ENCODE data around the gene NSUN4.
"Not testable (repeated sequence)": the region's sequence is repeated elsewhere in the genome, so short reads cannot be mapped to it uniquely, and the experiment has no call there.

NSUN4 gene

DNA sequence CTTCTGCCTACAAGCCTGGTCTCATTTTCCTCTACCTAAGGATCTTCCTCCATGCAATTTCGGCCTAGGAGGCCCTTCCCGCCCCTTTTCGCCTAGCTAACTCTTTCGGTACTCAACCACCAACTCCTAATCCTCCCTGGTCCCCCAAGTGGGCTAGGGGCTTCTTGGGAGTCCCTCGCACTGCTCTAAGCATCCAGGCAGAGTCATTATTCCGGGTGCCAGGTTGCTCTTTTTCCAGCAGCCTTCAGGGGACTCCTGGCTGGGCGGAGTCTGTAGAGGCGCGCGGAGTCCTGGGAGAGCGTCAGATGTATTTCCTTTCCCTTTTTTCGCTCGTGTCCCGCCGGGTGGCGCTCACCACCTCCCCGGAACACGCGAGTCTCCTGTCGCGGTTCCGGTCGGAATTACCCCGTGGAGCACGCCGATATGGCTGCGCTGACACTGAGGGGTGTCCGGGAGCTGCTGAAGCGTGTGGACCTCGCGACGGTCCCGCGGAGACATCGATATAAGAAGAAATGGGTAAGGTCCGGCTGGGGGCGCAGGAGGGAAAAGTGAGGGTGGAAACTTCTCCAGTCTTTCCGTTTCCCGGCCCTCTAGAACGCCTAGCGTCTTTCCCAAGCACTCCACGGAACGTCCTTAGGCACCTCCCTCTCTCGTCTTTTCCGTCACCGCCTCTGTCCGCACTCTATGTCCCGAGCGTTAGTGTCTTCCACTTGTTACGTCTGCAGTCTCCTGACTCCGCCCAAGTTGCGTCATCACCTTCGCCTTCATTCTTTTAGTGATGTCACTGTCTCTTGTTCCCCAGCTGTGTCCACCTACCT lies at the start of gene NSUN4:
Gene NSUN4, plus strand, starts transcription at position 404 of the 818 bp plus-strand sequence. Its CDS starts 20 bp downstream, at position 424.
- DNase-seq (ENCODE audit: low read depth), result peak; percentile 88

DNA sequence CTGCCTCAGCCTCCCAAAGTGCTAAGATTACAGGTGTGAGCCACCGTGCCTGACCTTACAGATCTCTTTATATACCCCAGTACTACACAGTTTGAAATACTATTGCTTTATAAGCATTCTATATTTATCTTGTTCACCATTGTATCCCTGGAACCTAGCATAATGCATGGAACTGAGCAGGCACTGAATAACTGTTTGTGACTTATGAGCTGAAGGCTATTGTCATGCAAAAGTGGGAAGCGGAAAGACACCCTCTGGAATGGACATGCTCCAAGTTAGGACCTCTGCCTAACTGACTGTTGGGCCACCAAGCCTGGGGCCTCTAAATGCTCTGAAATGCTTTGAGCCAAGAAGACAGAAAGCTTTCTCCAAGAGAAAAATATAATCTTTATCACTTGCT lies 45.3 kb upstream of the NSUN4 start:
- no peak for DNase-seq (ENCODE audit: low read depth)

DNA sequence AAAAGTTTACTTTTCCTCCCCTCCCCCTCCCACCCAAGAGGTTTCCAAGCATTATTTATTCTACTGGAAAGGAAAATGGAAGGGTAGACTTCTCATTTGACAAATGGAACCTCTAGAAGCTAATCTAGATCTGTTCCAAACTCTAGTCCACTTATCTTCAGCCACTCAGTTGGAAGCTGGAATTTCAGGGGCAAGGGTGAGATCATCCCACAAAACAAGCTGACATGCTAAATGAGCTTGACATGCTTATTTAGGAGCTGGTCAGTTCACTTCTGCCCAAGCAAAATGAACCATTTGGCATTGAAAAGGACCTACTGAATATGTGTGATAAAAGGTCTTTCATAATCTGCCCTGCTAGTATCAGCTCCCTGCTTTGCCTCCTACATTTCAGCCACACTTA lies 42.2 kb upstream of the NSUN4 start:
- no peak for DNase-seq (ENCODE audit: low read depth)

DNA sequence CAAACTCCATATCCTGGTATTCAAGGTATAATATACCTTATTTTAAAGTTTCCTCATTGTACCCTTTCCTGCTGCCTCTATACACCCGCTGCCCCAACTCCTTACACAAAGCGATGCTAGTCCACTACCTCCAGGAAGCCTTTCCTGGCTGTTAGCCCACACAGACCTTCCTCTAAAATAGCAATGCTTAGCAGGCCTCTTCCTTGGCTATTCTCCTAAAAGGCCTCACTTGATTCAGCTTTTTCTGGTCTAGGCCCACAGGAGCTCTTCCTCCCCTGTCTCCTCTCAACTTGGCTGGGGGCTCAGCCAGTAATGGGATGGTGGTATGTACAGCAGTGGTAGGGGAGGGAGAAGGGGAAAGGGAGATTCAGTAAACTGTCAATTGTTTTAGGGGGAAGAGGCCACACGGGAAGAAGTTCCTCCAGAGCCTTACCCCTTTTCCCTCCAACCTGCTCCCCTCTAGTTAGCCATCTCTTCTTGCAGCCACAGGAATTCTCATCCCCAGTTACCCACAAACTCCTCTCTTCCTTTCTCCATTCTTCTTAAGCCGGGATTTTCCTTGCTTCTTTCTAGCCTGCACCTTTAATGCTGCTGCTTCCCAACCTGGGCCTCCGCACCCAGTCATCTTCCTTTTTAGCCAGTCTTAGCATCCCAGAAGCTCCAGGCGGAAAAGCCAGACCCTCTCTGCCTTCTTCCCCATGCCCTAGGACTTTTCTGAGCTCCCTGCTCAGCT lies 39.8 kb upstream of the NSUN4 start:
- DNase-seq (ENCODE audit: low read depth), result no peak

DNA sequence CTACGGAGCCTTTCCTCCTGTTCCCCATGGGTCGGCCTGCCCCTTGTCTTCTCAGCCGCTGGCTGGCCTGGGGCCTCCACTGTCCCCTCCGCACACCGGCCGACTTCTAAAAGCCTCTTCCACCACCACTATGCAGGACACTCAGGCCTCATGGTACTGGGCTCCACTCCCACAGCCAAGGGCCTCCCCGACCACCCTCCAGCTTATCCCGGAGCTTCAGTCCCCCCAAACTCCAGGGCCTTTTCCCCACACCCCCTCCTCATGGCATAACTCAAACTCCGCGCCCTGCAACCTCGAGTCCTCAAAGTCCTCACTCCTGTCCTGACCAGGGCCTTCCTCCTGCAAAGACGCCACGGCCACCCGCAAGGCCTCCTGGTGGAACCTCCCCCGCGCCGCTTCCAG lies 39.2 kb upstream of the NSUN4 start:
- DNase-seq (ENCODE audit: low read depth), result peak; percentile 51

DNA sequence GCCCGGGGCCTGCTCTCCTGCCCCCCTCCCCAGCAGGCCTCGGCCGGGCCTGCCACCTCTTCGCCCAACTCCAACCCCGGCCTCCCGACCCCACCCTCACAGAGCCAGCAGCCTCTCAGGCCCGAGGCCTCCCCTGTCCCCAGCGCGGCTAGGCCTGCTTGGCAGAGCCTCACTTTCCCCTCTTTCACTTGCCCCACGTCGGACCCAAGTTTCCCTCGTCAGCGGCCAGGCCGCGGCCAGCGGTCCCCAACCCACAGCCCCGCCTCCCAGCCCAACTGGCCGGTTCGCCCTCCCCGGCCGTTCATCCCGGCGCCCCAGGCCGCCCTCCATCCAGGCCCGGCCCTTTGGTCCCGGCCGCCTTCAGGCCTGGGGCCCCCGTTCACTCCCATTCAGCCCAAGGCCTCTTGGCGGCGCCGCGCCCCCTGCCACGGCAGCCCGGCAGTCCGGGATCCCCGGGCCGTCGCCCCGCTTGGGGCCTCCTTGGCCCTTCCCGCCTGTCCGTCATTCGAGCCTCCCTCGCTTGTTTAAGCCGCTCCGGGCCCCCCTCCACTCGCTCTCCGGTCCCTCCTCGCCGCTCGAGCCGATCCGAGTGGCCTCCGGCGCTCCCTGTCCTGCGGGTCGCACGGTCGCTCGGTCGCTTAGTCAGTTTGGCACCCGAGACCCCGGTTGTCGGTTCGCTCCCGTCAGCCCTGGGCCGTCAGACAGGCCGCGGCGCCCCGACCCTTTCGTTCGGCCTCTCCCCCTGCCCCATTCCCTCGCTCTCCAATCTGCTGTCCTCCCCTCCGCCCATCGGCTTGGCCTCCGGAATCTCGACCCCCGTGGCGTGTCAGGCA lies 38.6 kb upstream of the NSUN4 start:
- DNase-seq (ENCODE audit: low read depth), result no peak

GRCh38 chr1:46302641-46303037 lies 38.0 kb upstream of the NSUN4 start:
- DNase-seq (ENCODE audit: low read depth), result no peak

DNA sequence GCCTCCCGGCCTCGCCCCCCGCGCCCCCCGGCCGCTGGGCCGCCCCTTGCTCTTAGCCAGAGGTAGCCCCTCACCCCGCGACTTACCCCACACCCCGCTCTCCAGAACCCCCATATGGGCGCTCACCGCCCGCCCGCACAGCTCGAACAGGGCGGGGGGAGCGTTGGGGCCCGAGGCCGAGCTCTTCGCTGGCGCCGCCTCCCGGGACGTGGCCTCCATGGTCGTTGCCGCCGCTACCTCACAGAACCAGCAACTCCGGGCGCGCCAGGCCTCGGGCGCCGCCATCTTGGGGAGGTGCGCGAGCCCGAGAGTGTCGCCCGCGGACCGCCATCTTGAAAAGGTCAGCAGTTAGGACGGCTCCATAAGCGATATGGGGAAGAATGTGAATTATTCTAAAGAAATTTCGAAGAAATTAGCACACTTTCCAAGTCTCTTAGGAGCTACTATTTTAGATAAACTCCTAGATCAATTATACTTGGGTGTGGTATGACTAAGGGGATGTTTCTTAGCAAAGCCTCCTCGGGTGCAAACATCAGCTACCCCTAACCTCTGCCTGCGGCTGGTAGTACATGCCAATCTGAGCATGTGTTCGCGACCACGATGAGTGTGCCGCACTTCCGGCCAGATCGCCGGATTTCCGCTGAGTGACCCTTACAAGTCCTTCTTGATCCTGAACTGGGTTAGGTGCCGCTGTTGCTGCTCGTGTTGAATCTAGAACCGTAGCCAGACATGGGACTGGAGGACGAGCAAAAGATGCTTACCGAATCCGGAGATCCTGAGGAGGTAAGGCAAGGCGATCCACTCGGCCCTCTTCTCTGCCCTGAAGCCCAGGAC lies 37.4 kb upstream of the NSUN4 start, which contains the start of the genes LRRC41 and UQCRH:
Gene LRRC41, minus strand, starts transcription at position 579 of the 834 bp plus-strand sequence. Its CDS starts 294 bp downstream, at position 285.
Gene UQCRH, plus strand, starts transcription at position 661 of the 834 bp plus-strand sequence. Its CDS starts 69 bp downstream, at position 730.
- peak; percentile 99 for DNase-seq (ENCODE audit: low read depth)

- DNase-seq (ENCODE audit: low read depth), result no peak
These were observed 36.7 kb upstream of the NSUN4 start for GRCh38 chr1:46303872-46304326.

GRCh38 chr1:46306159-46306530 lies 34.5 kb upstream of the NSUN4 start:
- DNase-seq (ENCODE audit: low read depth), result no peak

DNA sequence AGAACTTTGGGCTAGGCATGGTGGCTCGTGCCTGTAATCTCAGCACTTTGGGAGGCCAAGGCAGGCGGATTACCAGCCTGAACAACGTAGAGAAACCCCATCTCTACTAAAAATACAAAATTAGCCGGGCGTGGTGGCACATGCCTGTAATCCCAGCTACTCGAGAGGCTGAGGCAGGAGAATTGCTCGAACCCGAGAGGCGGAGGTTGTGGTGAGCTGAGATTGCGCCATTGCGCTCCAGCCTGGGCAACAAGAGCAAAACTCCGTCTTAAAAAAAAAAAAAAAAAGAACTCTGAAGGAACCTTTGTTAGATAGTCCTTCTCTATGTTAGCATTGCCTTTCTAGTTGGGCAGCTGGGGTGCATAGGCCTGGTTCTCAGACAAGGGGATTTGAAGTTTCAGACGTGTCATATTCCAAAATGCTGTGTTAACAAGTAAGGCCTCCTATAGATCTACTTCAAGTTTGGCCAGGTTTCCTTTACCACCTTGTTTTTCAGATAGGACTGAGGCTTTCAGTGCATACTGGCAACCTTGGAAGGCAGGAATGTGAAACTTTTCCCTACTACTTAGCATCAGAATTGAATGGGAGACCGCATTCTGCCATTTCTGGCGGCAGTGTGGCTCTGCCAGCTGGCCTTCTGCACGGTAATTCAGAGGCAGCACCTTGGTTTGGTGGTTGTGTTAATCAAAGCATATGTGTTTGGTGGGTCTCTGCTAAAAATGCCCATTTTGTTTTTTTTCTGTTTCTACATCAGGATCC lies 31.0 kb upstream of the NSUN4 start:
- no peak for DNase-seq (ENCODE audit: low read depth)

- no peak for DNase-seq (ENCODE audit: low read depth)
These were observed 30.3 kb upstream of the NSUN4 start for GRCh38 chr1:46310321-46310720.

DNA sequence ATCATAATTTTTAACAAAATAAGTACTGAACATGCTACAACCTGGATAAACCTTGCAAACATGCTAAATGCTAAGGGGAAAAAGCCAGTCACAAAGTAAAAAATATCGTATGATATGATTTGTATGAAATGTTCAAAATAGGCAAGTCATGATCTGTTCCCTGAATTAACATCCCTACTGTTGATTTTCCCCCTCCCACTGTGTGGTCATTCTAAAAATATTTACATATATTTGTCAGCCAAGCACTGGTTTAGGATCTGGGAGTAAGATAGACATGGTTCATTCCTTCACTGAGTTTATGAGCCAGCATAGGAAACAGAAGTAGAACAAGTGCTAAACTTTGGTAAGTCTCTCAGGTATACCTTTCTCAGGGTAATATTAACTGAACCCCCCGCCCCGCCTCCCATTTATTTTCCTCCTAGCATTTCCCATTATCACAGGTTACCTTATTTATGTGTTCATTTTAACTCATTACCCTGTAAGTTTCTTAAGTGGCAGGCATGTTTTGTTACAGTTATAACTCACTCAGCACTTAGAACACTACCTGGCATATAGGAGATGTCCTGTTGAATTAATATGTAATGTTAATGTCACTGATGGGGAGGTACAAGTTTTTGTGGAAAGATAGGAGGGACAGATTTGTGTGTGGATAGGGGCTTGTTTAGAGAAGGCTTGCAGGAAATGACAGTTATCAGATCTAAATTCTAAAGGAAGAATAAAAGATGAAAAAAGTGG lies 24.8 kb upstream of the NSUN4 start:
- DNase-seq (ENCODE audit: low read depth), result no peak

- DNase-seq (ENCODE audit: low read depth), result no peak
These were observed 23.3 kb upstream of the NSUN4 start for GRCh38 chr1:46317323-46317722.

- DNase-seq (ENCODE audit: low read depth), result not testable (repeated sequence)
These were observed 21.3 kb upstream of the NSUN4 start for GRCh38 chr1:46319301-46319700.

DNA sequence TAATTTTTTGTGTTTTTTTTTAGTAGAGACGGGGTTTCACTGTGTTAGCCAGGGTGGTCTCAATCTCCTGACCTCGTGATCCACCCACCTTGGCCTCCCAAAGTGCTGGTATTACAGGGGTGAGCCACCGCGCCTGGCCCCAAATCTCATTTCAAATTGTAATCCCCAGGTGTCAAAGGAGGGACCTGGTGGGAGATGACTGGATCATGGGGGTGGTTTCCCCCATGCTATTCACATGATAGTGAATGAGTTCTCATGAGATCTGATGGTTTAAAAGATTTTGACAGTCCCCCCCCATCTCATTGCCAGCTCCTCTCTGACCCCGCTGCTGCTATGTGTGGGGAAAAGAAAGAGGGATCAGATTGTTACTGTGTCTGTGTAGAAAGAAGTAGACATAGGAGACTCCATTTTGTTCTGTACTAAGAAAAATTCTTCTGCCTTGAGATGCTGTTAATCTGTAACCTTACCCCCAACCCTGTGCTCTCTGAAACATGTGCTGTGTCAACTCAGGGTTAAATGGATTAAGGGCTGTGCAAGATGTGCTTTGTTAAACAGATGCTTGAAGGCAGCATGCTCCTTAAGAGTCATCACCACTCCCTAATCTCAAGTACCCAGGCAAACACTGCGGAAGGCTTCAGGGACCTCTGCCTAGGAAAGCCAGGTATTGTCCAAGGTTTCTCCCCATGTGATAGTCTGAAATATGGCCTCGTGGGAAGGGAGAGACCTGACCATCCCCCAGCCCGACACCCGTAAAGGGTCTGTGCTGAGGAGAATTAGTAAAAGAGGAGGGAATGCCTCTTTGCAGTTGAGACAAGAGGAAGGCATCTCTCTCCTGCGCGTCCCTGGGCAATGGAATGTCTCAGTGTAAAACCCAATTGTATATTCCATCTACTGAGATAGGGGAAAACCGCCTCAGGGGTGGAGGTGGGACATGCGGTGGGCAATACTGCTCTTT lies 20.4 kb upstream of the NSUN4 start:
- not testable (repeated sequence) for DNase-seq (ENCODE audit: low read depth)

GRCh38 chr1:46322191-46322590 lies 18.4 kb upstream of the NSUN4 start:
- not testable (repeated sequence) for DNase-seq (ENCODE audit: low read depth)

GRCh38 chr1:46325285-46326076 lies 15.1 kb upstream of the NSUN4 start:
- not testable (repeated sequence) for DNase-seq (ENCODE audit: low read depth)

Data from CMK (cell line).